Caco-2 (cell line): ENCODE results near the gene CTU1. TPM values are rescaled to one million over a fixed set of nuclear protein-coding genes. Genes with fewer than 3 reads are reported as not detected.

Source experiments
- BruUV-seq: library from RNA; stranded (reverse); fragments of 400-500 nt; replicated peaks from 2 replicates; lab custom pipeline; 2021; lab: Mats Ljungman, UMichigan
- CTCF ChIA-PET: fragments of 300-600 bp; sonication (Branson Sonifier 250); formaldehyde crosslinking; loops from one replicate; lab custom pipeline; 2022; ENCODE audit warnings: antibody characterized with exemption; lab: Charles Lee
- POLR2A ChIA-PET: fragments of 300-600 bp; sonication (Branson Sonifier 250); formaldehyde crosslinking; loops from one replicate; lab custom pipeline; 2022; ENCODE audit warnings: antibody characterized with exemption; lab: Charles Lee
- DNase-seq, 2 experiments: peaks; one replicate each; pipeline versions ENCODE4 v3.0.0 to v3.0.0-alpha.2; 2020 to 2022
- H3K27me3 ChIP-seq: replicated peaks from 2 replicates; pipeline ENCODE4 v1.6.0; 2011; ENCODE audit warnings: low read length; ENCODE audit not compliant: control insufficient read depth, insufficient read depth
- H3K36me3 ChIP-seq: 2 replicates; pipeline ENCODE4 v1.5.1; 2011; ENCODE audit warnings: low read length; ENCODE audit not compliant: control insufficient read depth, insufficient read depth
- H3K4me1 ChIP-seq: fragments of 250-450 bp; sonication (Bioruptor Pico); 2 replicates; pipeline ENCODE4 v1.5.1; 2020; ENCODE audit warnings: mild to moderate bottlenecking
- H3K4me3 ChIP-seq: 2 replicates; pipeline ENCODE4 v1.5.1; 2011; ENCODE audit warnings: low read depth, mild to moderate bottlenecking, control low read depth, low read length
- H3K9me3 ChIP-seq: fragments of 250-450 bp; sonication (Bioruptor Pico); 2 replicates; pipeline ENCODE4 v1.5.1; 2020; ENCODE audit warnings: mild to moderate bottlenecking, moderate library complexity
- H3K27ac Mint-ChIP-seq: one replicate; pipeline ENCODE4 v1.8.0; 2022; ENCODE audit warnings: mixed read lengths; ENCODE audit not compliant: unreplicated experiment
- H3K27me3 Mint-ChIP-seq: one replicate; pipeline ENCODE4 v1.8.0; 2022; ENCODE audit warnings: mixed read lengths; ENCODE audit not compliant: insufficient read depth, unreplicated experiment
- H3K36me3 Mint-ChIP-seq: one replicate; pipeline ENCODE4 v1.8.0; 2022; ENCODE audit warnings: mild to moderate bottlenecking, mixed read lengths; ENCODE audit not compliant: insufficient read depth, unreplicated experiment
- H3K4me1 Mint-ChIP-seq: one replicate; pipeline ENCODE4 v1.8.0; 2022; ENCODE audit warnings: low read depth, mixed read lengths; ENCODE audit not compliant: unreplicated experiment
- H3K4me3 Mint-ChIP-seq: one replicate; pipeline ENCODE4 v1.8.0; 2022; ENCODE audit warnings: mild to moderate bottlenecking, moderate library complexity, mixed read lengths; ENCODE audit not compliant: unreplicated experiment
- H3K9me3 Mint-ChIP-seq: one replicate; pipeline ENCODE4 v1.8.0; 2022; ENCODE audit warnings: mixed read lengths; ENCODE audit not compliant: unreplicated experiment
- CTCF ChIP-seq, 2 experiments: fragments of 200-600 bp in 1 of 2; IDR thresholded peaks; 1 replicate in 1 of 2; 2 replicates in 1 of 2; pipeline versions ENCODE4 v1.5.1 to v1.8.0; 2011 to 2022; ENCODE audit warnings: antibody characterized with exemption in 1 of 2, control low read depth in 1 of 2, inconsistent platforms in 1 of 2, low read depth in 1 of 2, low read length in 1 of 2, mild to moderate bottlenecking in 1 of 2, moderate library complexity in 1 of 2; ENCODE audit not compliant: insufficient read depth in 1 of 2, severe bottlenecking in 1 of 2, unreplicated experiment in 1 of 2
- intact Hi-C: fragments of 100-400 bp; cut with micrococcal nuclease; formaldehyde crosslinking; loops from one replicate; pipeline ENCODE4 v1.10.0; 2022; ENCODE audit not compliant: unreplicated experiment
- total RNA-seq: library from RNA; stranded (reverse); gene quantifications from 2 replicates; pipeline ENCODE4 v1.2.3, GENCODE V29; 2022

Gene CTU1
- total RNA-seq, 1 experiment from 2014 or later, result 8.1 TPM

- H3K36me3 Mint-ChIP-seq, result no peaks in the 10 kb centered on the region
- no peaks in the 10 kb centered on the region for H3K4me1 Mint-ChIP-seq
- BruUV-seq, result no TSS peak
- Histone ChIP-seq H3K9me3 (peaks cover 11% of the 10 kb centered on the region), H3K27me3 (no peaks in the 10 kb centered on the region), H3K4me1 (no peaks in the 10 kb centered on the region), H3K36me3 (no peaks in the 10 kb centered on the region), H3K4me3 (no peak overlapping the region)
- ChIA-PET CTCF (no interaction called here), POLR2A (no interaction called here)
- no peak overlapping the region for H3K27ac Mint-ChIP-seq
- peaks cover 13% of the 10 kb centered on the region for H3K9me3 Mint-ChIP-seq
- intact Hi-C loops, result no loop called here
- TF ChIP-seq CTCF (IDR thresholded peaks at IDR 0.05; ENCODE audit: insufficient read depth in 1 of 2, low read depth in 1 of 2, low read length in 1 of 2, severe bottlenecking in 1 of 2, unreplicated experiment in 1 of 2), result no peak
- no peak overlapping the region for H3K4me3 Mint-ChIP-seq
- no peak for DNase-seq
- peaks cover 6% of the 10 kb centered on the region for H3K27me3 Mint-ChIP-seq
Measured at GRCh38 chr19:51071095-51071405, 37.2 kb downstream of the CTU1 start.

- no peaks in the 10 kb centered on the region for H3K4me1 ChIP-seq
- no peaks in the 10 kb centered on the region for H3K36me3 Mint-ChIP-seq
- H3K4me1 Mint-ChIP-seq, result no peaks in the 10 kb centered on the region
- no TSS peak for BruUV-seq
- H3K27ac Mint-ChIP-seq, result no peak overlapping the region
- intact Hi-C loops, result no loop called here
- H3K9me3 Mint-ChIP-seq, result peaks cover 13% of the 10 kb centered on the region
- no peak for TF ChIP-seq CTCF (IDR thresholded peaks at IDR 0.05; ENCODE audit: insufficient read depth in 1 of 2, low read depth in 1 of 2, low read length in 1 of 2, severe bottlenecking in 1 of 2, unreplicated experiment in 1 of 2)
- ChIA-PET POLR2A (no interaction called here), CTCF (no interaction called here)
- H3K27me3 ChIP-seq, result no peaks in the 10 kb centered on the region
- DNase-seq, result no peak
- no peaks in the 10 kb centered on the region for H3K36me3 ChIP-seq
- no peak overlapping the region for H3K4me3 Mint-ChIP-seq
- H3K9me3 ChIP-seq, result peaks cover 11% of the 10 kb centered on the region
- no peak overlapping the region for H3K4me3 ChIP-seq
- peaks cover 6% of the 10 kb centered on the region for H3K27me3 Mint-ChIP-seq
Measured at GRCh38 chr19:51070334-51071094, 37.7 kb downstream of the CTU1 start.

GRCh38 chr19:51066393-51067186 lies 41.6 kb downstream of the CTU1 start:
- intact Hi-C loops, result no loop called here
- Mint-ChIP-seq H3K4me3 (no peak overlapping the region), H3K27me3 (peaks cover 5% of the 10 kb centered on the region), H3K9me3 (peaks cover 3% of the 10 kb centered on the region), H3K4me1 (no peaks in the 10 kb centered on the region), H3K27ac (no peak overlapping the region), H3K36me3 (no peaks in the 10 kb centered on the region)
- no peaks in the 10 kb centered on the region for H3K27me3 ChIP-seq
- no peak for DNase-seq
- H3K9me3 ChIP-seq, result no peaks in the 10 kb centered on the region
- H3K36me3 ChIP-seq, result no peaks in the 10 kb centered on the region
- TF ChIP-seq CTCF (IDR thresholded peaks at IDR 0.05; ENCODE audit: insufficient read depth in 1 of 2, low read depth in 1 of 2, low read length in 1 of 2, severe bottlenecking in 1 of 2, unreplicated experiment in 1 of 2), result no peak
- no peak overlapping the region for H3K4me3 ChIP-seq
- no TSS peak for BruUV-seq
- H3K4me1 ChIP-seq, result no peaks in the 10 kb centered on the region
- ChIA-PET POLR2A (no interaction called here), CTCF (no interaction called here)
